Measurements from ENCODE around the gene AQP11.

DNA sequence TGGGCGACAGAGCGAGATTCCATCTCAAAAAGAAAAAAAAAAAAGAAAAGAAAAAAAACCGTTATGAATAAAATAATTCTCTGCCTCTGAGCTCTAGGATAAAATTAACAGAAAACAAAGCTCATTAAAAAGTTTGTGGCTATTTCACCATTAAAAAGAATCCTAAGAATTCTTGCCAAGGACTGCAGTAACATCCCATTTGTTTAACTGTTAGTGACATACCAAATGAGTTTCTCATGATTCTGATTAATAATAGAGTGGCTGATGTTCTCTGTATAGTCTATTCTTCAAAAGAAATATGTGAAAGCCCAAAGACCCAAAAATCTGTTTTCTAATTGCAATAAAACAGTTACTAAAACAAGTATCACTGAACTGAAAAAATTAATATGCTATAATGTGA is 28.1 kb downstream of the AQP11 start:
- TF ChIP-seq, protein P1, sequence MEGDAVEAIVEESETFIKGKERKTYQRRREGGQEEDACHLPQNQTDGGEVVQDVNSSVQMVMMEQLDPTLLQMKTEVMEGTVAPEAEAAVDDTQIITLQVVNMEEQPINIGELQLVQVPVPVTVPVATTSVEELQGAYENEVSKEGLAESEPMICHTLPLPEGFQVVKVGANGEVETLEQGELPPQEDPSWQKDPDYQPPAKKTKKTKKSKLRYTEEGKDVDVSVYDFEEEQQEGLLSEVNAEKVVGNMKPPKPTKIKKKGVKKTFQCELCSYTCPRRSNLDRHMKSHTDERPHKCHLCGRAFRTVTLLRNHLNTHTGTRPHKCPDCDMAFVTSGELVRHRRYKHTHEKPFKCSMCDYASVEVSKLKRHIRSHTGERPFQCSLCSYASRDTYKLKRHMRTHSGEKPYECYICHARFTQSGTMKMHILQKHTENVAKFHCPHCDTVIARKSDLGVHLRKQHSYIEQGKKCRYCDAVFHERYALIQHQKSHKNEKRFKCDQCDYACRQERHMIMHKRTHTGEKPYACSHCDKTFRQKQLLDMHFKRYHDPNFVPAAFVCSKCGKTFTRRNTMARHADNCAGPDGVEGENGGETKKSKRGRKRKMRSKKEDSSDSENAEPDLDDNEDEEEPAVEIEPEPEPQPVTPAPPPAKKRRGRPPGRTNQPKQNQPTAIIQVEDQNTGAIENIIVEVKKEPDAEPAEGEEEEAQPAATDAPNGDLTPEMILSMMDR (IDR thresholded peaks at IDR 0.05; ENCODE audit: insufficient read depth, low read length): no peak
- TF ChIP-seq, protein P2, sequence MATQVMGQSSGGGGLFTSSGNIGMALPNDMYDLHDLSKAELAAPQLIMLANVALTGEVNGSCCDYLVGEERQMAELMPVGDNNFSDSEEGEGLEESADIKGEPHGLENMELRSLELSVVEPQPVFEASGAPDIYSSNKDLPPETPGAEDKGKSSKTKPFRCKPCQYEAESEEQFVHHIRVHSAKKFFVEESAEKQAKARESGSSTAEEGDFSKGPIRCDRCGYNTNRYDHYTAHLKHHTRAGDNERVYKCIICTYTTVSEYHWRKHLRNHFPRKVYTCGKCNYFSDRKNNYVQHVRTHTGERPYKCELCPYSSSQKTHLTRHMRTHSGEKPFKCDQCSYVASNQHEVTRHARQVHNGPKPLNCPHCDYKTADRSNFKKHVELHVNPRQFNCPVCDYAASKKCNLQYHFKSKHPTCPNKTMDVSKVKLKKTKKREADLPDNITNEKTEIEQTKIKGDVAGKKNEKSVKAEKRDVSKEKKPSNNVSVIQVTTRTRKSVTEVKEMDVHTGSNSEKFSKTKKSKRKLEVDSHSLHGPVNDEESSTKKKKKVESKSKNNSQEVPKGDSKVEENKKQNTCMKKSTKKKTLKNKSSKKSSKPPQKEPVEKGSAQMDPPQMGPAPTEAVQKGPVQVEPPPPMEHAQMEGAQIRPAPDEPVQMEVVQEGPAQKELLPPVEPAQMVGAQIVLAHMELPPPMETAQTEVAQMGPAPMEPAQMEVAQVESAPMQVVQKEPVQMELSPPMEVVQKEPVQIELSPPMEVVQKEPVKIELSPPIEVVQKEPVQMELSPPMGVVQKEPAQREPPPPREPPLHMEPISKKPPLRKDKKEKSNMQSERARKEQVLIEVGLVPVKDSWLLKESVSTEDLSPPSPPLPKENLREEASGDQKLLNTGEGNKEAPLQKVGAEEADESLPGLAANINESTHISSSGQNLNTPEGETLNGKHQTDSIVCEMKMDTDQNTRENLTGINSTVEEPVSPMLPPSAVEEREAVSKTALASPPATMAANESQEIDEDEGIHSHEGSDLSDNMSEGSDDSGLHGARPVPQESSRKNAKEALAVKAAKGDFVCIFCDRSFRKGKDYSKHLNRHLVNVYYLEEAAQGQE (IDR thresholded peaks at IDR 0.05; ENCODE audit: insufficient replicate concordance, low read depth): no peak
- TF ChIP-seq SPI1 (IDR thresholded peaks at IDR 0.05; ENCODE audit: borderline replicate concordance, low read depth): no peak
- no peak for TF ChIP-seq POLR2AphosphoS5 (IDR thresholded peaks at IDR 0.05; ENCODE audit: low read depth)
